GM21423 (cell line): ENCODE data around the gene LEP.
"Not testable (repeated sequence)": the region's sequence is repeated elsewhere in the genome, so short reads cannot be mapped to it uniquely, and the experiment has no call there.

Experiments
- ATAC-seq: cut with Tn5 transposase; IDR thresholded peaks from one replicate; pipeline ENCODE4 v1.9.1; 2021; ENCODE audit warnings: mild to moderate bottlenecking, moderate library complexity; ENCODE audit not compliant: unreplicated experiment

LEP gene

GRCh38 chr7:128210590-128211570 lies 30.2 kb upstream of the LEP start:
- no peak for ATAC-seq

- no peak for ATAC-seq
Measured at GRCh38 chr7:128211626-128212025, 29.5 kb upstream of the LEP start.

DNA sequence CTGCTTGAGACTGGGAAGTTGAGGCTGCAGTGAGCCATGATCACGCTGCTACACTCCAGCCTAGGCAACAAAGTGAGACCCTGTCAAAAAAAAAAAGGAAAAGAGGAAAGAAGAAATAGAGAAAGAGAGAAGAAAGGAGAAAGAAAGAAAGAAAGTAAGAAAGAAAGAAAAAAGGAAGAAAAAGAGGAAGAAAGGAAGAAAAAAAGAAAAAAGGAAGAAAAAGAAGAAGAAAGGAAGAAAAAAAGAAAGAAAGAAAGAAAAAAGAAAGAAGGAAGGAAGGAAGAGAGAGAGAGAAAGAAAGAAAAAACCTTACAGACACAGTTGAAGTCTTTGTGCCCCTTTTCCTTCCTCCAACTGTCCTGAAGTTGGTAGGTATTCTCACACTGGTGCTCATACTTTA lies 26.6 kb upstream of the LEP start:
- no peak for ATAC-seq

DNA sequence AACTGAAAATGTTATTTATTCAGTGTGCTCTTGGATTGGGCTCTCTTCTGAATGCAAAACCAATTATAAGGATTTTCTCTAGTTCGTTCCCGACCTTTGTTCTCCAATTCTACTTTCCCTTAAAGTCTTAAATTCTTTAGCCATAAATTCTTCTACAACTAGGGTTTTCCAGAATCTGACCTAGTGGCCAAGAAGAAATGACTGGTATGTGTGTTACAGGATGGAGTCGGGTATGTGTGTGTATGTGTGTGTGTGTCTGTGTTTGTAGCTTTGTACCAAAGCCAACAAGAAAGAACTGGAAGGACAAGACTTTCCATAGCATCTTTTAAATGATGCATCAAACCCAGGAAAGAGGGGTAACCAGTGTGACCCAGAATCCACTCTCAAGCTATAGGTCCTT lies 25.8 kb upstream of the LEP start:
- no peak for ATAC-seq

DNA sequence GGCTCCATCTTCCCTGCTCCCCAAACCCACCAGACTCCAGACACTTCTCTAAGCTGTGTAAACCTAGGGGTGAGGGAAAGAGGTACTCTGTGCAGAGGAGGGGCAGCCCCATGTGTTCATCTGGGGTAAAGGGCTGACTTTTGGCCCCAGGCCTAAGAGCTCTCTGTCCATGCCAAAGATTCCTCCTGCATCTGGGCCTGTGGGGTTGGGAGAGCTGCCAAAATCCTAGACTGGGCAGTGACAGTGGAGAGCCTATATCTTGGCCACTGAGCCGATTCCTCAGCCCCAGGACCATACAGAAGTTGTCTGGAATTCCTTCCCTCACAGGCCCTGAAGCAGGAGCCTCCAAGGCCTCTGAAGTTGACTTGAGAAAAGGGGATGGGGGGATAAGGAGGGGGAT lies 25.3 kb upstream of the LEP start:
- no peak for ATAC-seq

DNA sequence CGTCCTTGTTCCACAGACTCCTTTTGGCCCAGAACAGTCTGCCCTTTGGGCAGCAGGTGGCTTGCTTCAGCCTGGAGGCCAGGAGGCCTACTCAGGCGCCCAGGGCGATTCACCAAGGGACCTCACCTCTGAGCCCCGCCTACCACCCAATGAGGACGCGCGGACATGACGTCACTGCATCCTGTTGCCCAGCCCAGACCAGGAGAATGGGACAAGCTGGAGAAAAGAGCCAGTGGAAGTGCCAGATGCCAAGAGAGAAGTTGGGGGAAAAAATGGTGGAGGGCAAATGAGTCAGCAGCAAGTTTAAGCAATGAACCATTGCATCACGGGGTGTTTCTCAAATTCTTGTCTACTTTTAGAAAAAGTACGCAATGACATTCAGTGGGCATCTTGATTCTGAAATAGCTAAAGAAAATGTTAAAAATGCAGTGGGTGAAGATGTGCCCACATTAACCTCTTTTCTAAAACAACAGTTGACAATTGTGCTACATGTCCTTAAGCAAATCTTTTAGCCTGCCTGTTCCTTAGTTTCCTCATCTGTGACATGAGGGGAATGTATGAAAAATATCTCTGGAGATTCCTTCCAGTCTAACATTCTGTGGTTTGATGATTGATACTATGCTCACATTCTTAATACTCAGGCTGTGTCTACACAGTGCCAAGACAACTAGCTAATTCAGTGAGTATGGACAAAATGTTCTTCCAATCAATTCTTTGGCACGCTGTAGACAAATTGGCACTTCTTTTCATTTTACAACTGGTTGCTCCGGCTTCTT lies 23.9 kb upstream of the LEP start:
- ATAC-seq, result no peak

DNA sequence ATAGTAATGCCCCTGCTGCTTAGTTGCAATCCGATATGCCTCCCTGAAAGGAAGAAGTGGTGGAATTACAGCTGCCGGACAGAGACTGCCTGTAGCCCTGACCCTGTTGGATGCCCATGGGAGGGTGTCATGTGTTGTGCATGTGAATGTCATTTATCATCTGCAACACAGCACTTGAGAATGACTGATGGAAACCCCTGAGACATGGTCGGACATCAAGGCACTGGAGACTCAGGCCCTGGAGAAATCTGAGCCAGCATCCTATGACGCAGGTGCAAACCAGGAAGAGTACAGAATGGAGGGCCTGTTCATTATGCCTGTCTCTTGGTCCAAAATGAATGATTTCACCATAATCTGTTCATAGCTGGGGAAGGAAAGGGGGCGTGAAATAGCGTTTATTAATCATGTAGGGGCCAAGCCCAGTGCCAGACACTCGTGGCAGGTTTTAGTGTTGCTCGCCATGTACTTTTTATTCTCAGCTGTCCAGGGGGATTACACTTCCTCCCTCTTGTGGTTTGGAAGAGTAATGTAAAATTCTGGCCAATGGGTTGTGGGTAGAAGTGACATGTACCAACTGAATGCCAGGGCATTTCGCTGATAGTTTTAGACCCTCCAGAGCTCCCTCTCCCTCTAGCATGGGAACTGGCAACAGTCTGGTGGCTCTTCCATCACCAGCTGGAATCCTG lies 23.0 kb upstream of the LEP start:
- ATAC-seq, result no peak

DNA sequence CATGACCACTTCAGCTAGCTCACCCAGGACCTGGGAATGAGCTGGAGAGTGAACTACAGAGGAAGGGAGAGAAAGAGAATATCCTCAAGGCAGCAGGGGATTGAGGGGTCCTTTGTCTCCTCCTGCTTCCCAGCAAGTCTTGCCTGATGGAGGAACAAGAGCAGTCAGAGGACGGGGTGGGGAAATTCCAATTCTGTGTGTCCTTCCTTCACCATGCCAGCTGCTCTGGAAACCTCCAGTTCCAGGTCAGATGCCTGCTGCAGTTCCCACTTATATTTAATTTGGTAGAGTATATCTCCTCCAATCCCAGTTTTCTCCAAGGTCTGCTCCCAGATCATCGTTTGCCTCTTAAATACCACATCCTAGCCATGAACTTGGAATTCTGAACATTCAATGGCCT lies 21.4 kb upstream of the LEP start:
- ATAC-seq, result no peak

DNA sequence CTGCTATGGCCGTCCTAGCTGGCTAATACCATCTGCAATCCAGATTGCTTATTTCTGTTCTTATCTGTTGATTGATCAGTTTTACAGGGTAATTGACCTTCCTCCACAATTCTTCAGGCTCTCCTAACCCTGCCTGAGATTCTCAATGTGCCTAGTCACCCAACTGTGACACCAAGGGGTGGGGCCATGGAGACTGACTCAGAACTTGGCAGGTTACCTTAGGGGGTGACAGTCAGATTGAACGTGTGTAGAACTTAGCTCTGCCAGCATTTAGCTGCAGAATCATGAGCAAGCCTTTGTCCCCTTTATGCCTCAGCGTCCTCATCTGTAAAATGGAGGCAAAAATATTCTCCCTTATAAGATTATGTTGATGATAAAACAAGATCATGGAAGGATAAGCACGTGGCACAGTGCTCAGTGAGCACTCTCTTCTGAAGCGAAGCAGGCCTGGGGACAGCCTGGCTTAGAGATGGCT lies 19.1 kb upstream of the LEP start:
- ATAC-seq, result no peak

DNA sequence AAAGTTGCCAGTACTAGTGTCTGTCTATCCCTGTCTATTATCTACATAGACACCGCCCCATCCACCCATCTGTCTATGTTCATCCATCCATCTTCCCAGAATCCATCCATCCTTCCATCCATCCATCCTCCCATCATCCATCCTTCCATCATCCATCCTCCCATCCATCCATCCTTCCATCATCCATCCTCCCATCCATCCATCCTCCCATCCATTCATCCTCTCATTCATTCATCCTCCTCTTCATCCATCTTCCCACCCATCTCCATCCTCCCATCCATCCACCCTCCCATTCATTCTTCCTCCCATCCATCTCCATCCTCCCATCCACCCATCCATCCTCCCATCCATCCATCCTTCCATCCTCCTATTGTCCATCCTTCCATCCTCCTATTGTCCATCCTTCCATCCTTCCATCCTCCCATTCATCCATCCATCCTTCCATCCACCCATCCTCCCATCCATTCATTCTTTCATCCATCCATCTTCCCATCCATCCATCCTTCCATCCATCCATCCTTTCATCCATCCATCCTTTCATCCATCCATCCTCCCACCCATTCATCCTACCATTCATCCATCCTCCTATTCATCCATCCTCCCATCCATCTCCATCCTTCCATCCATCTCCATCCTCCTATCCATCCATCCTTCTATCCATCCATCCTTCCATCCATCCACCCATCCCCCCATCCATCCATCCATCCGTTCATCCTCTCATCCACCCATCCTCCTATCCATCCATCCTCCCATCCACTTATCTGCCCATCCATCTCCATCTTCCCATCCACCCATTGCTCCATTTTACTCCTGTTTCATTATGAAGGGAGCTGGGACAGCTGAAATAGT lies 14.7 kb upstream of the LEP start:
- ATAC-seq, result no peak

DNA sequence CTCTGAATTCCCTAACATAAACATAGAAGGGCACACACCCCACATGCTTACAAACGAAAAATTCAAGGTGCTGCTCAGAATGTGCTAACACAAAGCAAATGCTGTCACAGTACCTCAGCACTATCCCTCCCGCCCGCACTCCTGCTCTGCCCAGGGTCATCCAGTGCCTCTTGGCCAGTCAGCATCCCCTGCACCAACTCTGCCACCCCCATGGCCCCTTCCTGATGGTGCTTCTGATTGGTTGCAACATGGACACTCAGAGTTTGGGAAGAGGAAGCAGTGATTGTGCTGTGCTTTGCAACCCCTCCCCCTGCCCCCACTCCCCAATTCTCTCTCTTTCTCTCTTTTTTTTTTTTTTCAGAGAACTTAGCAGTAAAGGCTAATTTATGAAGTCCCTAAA lies 13.8 kb upstream of the LEP start:
- no peak for ATAC-seq

DNA sequence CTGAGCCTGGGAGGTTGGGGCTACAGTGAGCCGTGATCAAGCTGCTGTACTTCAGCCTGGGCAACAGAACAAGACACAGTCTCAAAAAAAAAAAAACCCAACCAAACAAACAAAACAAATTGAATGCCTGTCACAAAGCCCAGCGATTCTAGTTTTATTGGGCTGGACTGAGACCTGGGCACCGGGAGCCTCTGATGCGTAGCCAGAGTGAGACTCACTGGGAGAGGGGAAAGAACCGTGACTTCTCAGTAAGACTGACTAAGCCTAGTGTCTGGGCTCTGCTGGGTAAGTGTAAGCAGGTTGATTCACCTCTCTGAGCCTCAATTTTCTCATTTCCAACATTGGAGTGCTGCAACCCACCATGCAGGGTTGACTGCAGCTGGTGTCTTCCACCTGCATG lies 10.1 kb upstream of the LEP start:
- ATAC-seq, result no peak

DNA sequence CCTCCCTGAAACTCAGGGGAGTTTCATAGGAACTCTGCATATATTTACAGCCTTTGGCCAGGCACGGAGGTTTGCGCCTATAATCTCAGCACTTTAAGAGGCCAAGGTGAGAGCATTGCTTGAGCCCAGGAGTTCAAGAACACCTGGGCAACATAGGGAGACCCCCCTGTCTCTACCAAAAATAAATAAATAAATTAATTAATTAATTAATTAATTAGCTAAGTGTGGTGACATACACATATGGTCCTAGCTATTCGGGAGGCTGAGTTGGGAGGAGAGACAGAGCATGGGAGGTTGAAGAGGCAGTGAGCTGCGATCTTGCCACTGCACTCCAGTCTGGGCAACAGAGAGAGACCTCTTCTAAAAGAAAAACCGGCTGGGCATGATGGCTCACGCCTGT lies 9.4 kb upstream of the LEP start:
- ATAC-seq, result no peak

DNA sequence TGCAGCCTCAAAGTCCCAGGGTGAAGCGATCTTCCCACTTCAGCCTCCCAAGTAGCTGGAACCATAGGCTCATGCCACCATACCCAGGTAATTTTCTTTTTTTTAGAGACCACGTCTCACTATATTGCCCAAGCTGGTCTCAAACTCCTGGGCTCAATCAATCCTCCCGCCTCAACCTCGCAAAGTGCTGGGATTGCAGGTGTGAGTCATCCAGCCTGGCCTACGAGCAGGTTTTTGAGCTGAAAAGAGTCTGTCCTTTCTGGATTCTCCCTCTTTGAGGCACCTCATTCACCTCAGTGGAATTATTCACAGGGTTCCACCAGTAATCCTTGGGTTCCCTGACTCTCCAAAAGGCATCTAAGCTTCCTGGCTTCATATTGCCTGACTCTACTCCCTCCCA lies 7.6 kb upstream of the LEP start:
- ATAC-seq, result no peak

DNA sequence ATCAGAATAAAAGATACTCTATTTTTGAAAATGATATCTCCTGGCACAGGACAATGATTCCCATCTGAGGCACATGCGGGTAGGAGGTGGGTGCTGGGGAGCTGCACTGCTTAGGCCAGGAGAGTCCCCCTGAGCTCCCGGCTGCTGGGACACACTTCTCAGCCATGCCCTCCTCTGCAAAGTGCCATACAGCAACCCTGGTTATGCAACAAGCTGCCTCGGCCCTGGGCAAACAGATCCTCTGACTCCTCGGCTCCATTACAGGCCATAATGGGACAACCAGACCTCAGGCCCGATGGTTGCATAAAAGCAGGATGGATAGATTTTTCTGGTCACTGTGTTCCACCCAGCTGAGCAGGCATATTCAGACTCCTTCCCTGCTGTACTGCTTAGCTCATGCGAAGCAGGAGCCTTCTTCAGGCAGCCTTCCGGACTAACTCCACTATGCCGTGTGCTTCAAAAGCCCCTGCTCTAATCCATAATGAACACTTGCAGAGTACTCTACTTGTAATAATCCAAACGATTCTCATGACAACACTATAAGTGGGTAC lies 6.5 kb upstream of the LEP start:
- ATAC-seq, result no peak

DNA sequence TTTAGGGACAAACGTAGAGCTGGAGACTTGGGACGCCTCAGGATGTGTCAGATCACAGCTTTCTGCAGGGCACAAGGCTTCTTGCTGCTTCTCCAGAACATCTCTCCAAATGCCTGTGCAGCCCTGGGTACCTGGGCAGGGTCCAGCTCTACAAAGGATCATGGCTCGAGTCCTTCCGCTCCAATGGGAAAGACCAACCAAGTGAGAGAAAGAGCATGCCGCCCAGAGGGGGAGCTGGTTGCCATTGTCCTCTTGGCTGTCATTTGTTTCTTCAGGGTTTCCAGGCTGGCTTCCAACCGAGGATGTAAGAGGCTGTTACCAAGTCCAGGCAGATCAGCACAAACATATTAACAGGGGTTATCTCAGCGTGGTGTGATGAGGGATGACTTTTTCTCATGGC lies 5.6 kb upstream of the LEP start:
- ATAC-seq, result no peak

DNA sequence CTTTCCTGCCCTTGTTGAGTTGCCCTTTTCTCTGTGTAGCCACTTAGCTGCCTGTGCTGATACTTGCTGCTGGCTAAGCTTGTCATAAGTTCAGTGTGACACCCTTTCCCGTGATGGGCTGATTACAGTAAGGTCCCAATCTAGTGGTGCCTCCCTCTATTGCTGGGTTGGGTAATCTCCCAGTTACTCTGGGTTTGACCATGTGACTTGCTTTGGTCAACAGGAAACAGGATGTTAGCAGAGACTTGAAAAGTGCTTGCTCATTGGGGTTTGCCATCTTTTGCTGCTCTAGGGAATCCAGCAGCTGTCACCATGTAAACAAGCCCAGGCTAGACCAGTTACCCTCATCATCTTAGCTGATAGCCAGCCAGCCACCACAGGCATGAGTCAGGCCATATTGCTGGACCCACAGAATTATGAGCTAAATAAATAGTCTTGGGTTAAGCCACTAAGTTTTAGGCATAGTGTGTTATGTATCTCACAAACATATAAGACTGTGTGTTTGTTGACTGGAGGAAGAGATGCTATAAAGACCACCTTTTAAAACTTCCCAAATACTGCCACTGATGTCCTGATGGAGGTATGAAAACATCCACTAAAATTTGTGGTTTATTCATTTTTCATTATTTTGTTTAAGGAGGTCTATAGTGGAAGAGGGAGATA lies 4.0 kb upstream of the LEP start:
- ATAC-seq, result peak; percentile 65

DNA sequence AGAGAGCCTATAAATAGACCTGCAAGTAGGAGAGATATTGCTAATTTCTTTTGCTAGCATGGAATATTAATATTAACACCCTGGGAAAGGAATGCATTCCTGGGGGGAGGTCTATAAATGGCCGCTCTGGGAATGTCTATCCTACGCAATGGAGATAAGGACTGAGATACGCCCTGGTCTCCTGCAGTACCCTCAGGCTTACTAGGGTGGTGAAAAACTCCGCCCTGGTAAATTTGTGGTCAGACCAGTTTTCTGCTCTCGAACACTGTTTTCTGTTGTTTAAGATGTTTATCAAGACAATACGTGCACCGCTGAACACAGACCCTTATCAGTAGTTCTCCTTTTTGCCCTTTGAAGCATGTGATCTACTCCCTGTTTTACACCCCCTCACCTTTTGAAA lies 1.9 kb upstream of the LEP start:
- not testable (repeated sequence) for ATAC-seq

DNA sequence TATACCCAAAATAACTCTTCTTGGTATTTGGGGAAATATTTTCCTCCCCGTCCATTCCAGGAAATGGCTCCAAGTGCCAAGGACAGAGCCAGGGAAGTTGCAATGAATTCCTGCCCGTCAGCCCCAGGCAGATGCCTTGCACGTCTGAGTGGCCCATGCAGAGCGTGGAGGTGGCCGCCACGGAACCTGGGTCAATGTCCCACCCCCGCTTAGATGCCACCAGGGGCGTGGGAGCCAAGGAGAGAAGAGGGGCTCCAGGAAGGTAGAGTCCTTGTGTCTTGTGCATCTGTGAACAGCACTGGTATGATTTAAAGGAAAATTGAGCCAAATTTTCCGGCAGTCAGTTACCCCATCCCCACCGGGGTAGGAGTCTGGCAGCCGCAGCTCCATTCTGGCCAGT lies 1.6 kb downstream of the LEP start:
- ATAC-seq, result no peak

DNA sequence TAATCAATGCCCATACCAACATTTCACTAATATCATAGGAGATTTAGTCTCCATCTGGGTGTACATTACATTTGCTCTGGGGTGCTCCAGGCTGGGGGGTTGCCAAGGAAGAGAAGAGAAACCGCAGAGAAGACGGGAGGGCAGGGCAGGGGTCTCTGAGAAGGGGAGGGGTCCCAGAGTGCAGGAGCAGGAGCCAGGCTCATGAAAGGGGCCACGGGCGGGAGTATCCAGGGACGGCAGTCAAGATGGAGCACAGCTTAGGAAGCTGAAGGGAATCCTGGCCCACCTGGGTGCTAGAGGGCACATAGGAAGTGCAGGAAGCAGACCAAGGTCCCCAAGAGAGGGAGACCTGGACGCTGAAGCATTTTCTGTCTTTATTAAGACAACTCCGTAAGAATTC lies 2.2 kb downstream of the LEP start:
- no peak for ATAC-seq
